Panc1 (cell line): ENCODE data around the gene SYT2.

Experiments used
- POLR2AphosphoS5 ChIP-seq: IDR thresholded peaks from 2 replicates; pipeline ENCODE4 v1.6.1; 2012; ENCODE audit warnings: mild to moderate bottlenecking, low read depth, low read length, moderate library complexity
- TF ChIP-seq, protein P1 (sequence below): fragments of 450-650 bp; IDR thresholded peaks from 2 replicates; pipeline ENCODE4 v1.5.1; 2017; ENCODE audit warnings: mild to moderate bottlenecking

GRCh38 chr1:202701200-202701599, 9.1 kb downstream of the SYT2 start:
- TF ChIP-seq, protein P1, sequence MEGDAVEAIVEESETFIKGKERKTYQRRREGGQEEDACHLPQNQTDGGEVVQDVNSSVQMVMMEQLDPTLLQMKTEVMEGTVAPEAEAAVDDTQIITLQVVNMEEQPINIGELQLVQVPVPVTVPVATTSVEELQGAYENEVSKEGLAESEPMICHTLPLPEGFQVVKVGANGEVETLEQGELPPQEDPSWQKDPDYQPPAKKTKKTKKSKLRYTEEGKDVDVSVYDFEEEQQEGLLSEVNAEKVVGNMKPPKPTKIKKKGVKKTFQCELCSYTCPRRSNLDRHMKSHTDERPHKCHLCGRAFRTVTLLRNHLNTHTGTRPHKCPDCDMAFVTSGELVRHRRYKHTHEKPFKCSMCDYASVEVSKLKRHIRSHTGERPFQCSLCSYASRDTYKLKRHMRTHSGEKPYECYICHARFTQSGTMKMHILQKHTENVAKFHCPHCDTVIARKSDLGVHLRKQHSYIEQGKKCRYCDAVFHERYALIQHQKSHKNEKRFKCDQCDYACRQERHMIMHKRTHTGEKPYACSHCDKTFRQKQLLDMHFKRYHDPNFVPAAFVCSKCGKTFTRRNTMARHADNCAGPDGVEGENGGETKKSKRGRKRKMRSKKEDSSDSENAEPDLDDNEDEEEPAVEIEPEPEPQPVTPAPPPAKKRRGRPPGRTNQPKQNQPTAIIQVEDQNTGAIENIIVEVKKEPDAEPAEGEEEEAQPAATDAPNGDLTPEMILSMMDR = no peak
- no peak for TF ChIP-seq POLR2AphosphoS5
